Trophoblast cell (in vitro differentiated cells and primary cell): ENCODE measurements around the gene TNFAIP1.
A peak's percentile ranks its signal among the peaks of the same experiment; 100 is the strongest.

Experiments
- DNase-seq, 2 donors: peaks; one replicate each; pipeline ENCODE4 v3.0.0-alpha.2; 2016
- H2AFZ ChIP-seq: 2 replicates; pipeline ENCODE4 v1.6.1; 2013; ENCODE audit warnings: low read length, moderate library complexity, mild to moderate bottlenecking; ENCODE audit not compliant: insufficient read depth, poor library complexity
- H2AK5ac ChIP-seq: 2 replicates; pipeline ENCODE4 v1.6.1; 2013; ENCODE audit warnings: mild to moderate bottlenecking, low read length
- H2BK120ac ChIP-seq: 2 replicates; pipeline ENCODE4 v1.6.1; 2013; ENCODE audit warnings: low read length, mild to moderate bottlenecking, moderate library complexity; ENCODE audit not compliant: insufficient read depth, poor library complexity
- H2BK12ac ChIP-seq: 2 replicates; pipeline ENCODE4 v1.6.1; 2013; ENCODE audit warnings: mild to moderate bottlenecking, low read length, moderate library complexity
- H2BK5ac ChIP-seq: 2 replicates; pipeline ENCODE4 v1.6.1; 2013; ENCODE audit warnings: low read length, low read depth, moderate library complexity, mild to moderate bottlenecking; ENCODE audit not compliant: poor library complexity
- H3K14ac ChIP-seq: 2 replicates; pipeline ENCODE4 v1.6.1; 2013; ENCODE audit warnings: mild to moderate bottlenecking, low read length
- H3K18ac ChIP-seq: 2 replicates; pipeline ENCODE4 v1.6.1; 2013; ENCODE audit warnings: mild to moderate bottlenecking, low read length
- H3K23ac ChIP-seq: 2 replicates; pipeline ENCODE4 v1.6.1; 2013; ENCODE audit warnings: low read length
- H3K27ac ChIP-seq: 2 replicates; pipeline ENCODE4 v1.5.1; 2013; ENCODE audit warnings: low read depth, mild to moderate bottlenecking, inconsistent platforms, low read length, moderate library complexity
- H3K27me3 ChIP-seq: 2 replicates; pipeline ENCODE4 v1.6.1; 2013; ENCODE audit warnings: inconsistent platforms, mild to moderate bottlenecking, low read length, moderate library complexity; ENCODE audit not compliant: insufficient read depth
- H3K36me3 ChIP-seq, 2 experiments: 1 replicate in 1 of 2; 2 replicates in 1 of 2; pipeline ENCODE4 v1.6.1; 2013; ENCODE audit warnings: low read length in 2 of 2, mild to moderate bottlenecking in 2 of 2, moderate library complexity in 1 of 2; ENCODE audit not compliant: insufficient read depth in 2 of 2, control insufficient read depth in 1 of 2
- H3K4ac ChIP-seq: 2 replicates; pipeline ENCODE4 v1.6.1; 2013; ENCODE audit warnings: low read depth, mild to moderate bottlenecking, low read length, moderate library complexity
- H3K4me1 ChIP-seq, 2 experiments: 1 replicate in 1 of 2; 2 replicates in 1 of 2; pipeline ENCODE4 v1.6.1; 2013; ENCODE audit warnings: low read length in 2 of 2, mild to moderate bottlenecking in 2 of 2, moderate library complexity in 1 of 2; ENCODE audit not compliant: insufficient read depth in 2 of 2, control insufficient read depth in 1 of 2
- H3K4me2 ChIP-seq: 2 replicates; pipeline ENCODE4 v1.6.1; 2013; ENCODE audit warnings: inconsistent platforms, mild to moderate bottlenecking, low read length, moderate library complexity
- H3K4me3 ChIP-seq: 2 replicates; pipeline ENCODE4 v1.5.1; 2013; ENCODE audit warnings: mild to moderate bottlenecking, low read depth, low read length, inconsistent platforms
- H3K79me1 ChIP-seq: one replicate; pipeline ENCODE4 v1.6.1; 2013; ENCODE audit warnings: low read length
- H3K79me2 ChIP-seq: 2 replicates; pipeline ENCODE4 v1.6.1; 2013; ENCODE audit warnings: low read length, mild to moderate bottlenecking; ENCODE audit not compliant: control insufficient read depth, insufficient read depth, poor library complexity
- H3K9ac ChIP-seq: 2 replicates; pipeline ENCODE4 v1.6.1; 2013; ENCODE audit warnings: mild to moderate bottlenecking, low read length
- H3K9me3 ChIP-seq: 2 replicates; pipeline ENCODE4 v1.6.1; 2013; ENCODE audit warnings: low read depth, mild to moderate bottlenecking, control low read depth, inconsistent platforms, low read length; ENCODE audit not compliant: insufficient read depth
- H4K12ac ChIP-seq: 2 replicates; pipeline ENCODE4 v1.6.1; 2013; ENCODE audit warnings: low read depth, mild to moderate bottlenecking, low read length, moderate library complexity
- H4K8ac ChIP-seq: 2 replicates; pipeline ENCODE4 v1.6.1; 2013; ENCODE audit warnings: low read depth, mild to moderate bottlenecking, low read length, moderate library complexity
- H4K91ac ChIP-seq: one replicate; pipeline ENCODE4 v1.6.1; 2013; ENCODE audit warnings: low read depth, mild to moderate bottlenecking, low read length, moderate library complexity
- WGBS: extraction: QIAGEN DNeasy Blood & Tissue Kit; methylation state at CpG from one replicate; pipeline ENCODE4 v1.1.7; 2013; ENCODE audit warnings: missing lambda C conversion rate; ENCODE audit not compliant: insufficient read length, insufficient coverage; ENCODE audit errors: extremely low coverage; 5-methylcytosine and 5-hydroxymethylcytosine counted together

The TNFAIP1 gene

GRCh38 chr17:28343491-28343932, 8.0 kb downstream of the TNFAIP1 start:
- no CpG with 5 or more reads among the region's 10 CpGs for whole genome bisulfite sequencing
- H3K18ac ChIP-seq, result no peak overlapping the region
- no peak overlapping the region for H4K12ac ChIP-seq
- no peak overlapping the region for H3K14ac ChIP-seq
- H2BK5ac ChIP-seq, result no peak overlapping the region
- H3K4me1 ChIP-seq, result peaks cover 2 to 10% of the 10 kb centered on the region in 2 experiments
- DNase-seq, result peak; percentile 54 to 57
- H3K36me3 ChIP-seq, result peaks cover 73 to 89% of the 10 kb centered on the region in 2 experiments
- no peak overlapping the region for H4K91ac ChIP-seq
- H2AFZ ChIP-seq, result no peak overlapping the region
- H4K8ac ChIP-seq, result no peak overlapping the region
- peaks cover 2% of the 10 kb centered on the region for H3K9me3 ChIP-seq
- no peaks in the 10 kb centered on the region for H3K79me2 ChIP-seq
- no peak overlapping the region for H2AK5ac ChIP-seq
- H3K4ac ChIP-seq, result no peak overlapping the region
- H3K27ac ChIP-seq, result no peak overlapping the region
- peak overlapping the region; percentile 21 for H3K9ac ChIP-seq
- H3K23ac ChIP-seq, result no peak overlapping the region
- no peak overlapping the region for H3K4me2 ChIP-seq
- H3K4me3 ChIP-seq, result no peak overlapping the region
- H2BK12ac ChIP-seq, result no peak overlapping the region
- no peak overlapping the region for H2BK120ac ChIP-seq
- H3K27me3 ChIP-seq, result no peaks in the 10 kb centered on the region
- no peaks in the 10 kb centered on the region for H3K79me1 ChIP-seq

GRCh38 chr17:28344011-28344410, 8.4 kb downstream of the TNFAIP1 start:
- H3K14ac ChIP-seq, result no peak overlapping the region

DNA sequence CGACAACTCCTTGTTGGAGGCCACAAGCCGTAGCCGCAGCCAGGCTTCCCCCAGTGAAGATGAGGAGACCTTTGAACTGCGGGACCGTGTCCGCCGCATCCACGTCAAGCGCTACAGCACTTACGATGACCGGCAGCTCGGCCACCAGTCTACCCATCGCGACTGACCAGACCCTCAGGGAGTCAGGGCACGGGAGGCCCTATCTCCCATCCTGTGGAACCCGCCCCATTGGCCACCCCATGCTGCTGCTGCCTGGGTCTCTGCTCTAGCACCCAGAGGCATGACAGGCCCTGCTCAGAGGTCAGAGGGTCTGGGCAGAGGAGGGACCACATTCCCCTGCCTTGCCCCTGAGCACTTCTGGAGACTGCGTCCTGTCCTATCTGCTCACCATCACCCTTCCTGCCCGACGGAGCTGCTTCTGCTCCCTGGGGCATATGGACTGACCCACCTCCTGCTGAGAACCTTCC, 8.9 kb downstream of the TNFAIP1 start:
- DNase-seq, result no peak
- Histone ChIP-seq H4K12ac (no peak overlapping the region), H3K79me1 (no peaks in the 10 kb centered on the region), H3K23ac (no peak overlapping the region), H3K79me2 (no peaks in the 10 kb centered on the region), H3K4me2 (no peak overlapping the region), H4K8ac (no peak overlapping the region), H3K4me3 (no peak overlapping the region), H4K91ac (no peak overlapping the region), H2AFZ (no peak overlapping the region), H3K9me3 (peaks cover 2% of the 10 kb centered on the region), H3K36me3 (peaks cover 74 to 90% of the 10 kb centered on the region in 2 experiments), H2AK5ac (no peak overlapping the region), H3K14ac (no peak overlapping the region), H2BK120ac (no peak overlapping the region), H3K27ac (no peak overlapping the region), H3K18ac (no peak overlapping the region), H2BK5ac (no peak overlapping the region), H3K4me1 (peaks cover 2 to 8% of the 10 kb centered on the region in 2 experiments), H3K27me3 (no peaks in the 10 kb centered on the region), H3K4ac (no peak overlapping the region), H3K9ac (no peak overlapping the region), H2BK12ac (no peak overlapping the region)
- no CpG with 5 or more reads among the region's 19 CpGs for WGBS

More at GRCh38 chr17:28344011-28344410, 8.4 kb downstream of the TNFAIP1 start:
- Histone ChIP-seq H3K79me2 (no peaks in the 10 kb centered on the region), H3K27ac (no peak overlapping the region), H2BK120ac (no peak overlapping the region), H3K18ac (no peak overlapping the region), H3K4me3 (no peak overlapping the region), H2BK12ac (no peak overlapping the region), H3K9me3 (peaks cover 2% of the 10 kb centered on the region), H3K27me3 (no peaks in the 10 kb centered on the region), H3K36me3 (peaks cover 75 to 92% of the 10 kb centered on the region in 2 experiments), H2BK5ac (no peak overlapping the region), H3K9ac (no peak overlapping the region), H3K79me1 (no peaks in the 10 kb centered on the region), H3K23ac (no peak overlapping the region), H4K91ac (no peak overlapping the region), H3K4me2 (no peak overlapping the region), H3K4me1 (peaks cover 2 to 8% of the 10 kb centered on the region in 2 experiments), H4K12ac (no peak overlapping the region), H2AFZ (no peak overlapping the region), H2AK5ac (no peak overlapping the region), H4K8ac (no peak overlapping the region), H3K4ac (no peak overlapping the region)
- DNase-seq, result peak in 1 of 2 donors; percentile 12
- WGBS, result no CpG with 5 or more reads among the region's 9 CpGs

- H3K79me1 ChIP-seq, result no peaks in the 10 kb centered on the region
- H3K36me3 ChIP-seq, result peaks cover 68 to 85% of the 10 kb centered on the region in 2 experiments
- H3K27ac ChIP-seq, result no peak overlapping the region
- no peak overlapping the region for H3K4me2 ChIP-seq
- H2BK120ac ChIP-seq, result no peak overlapping the region
- no CpG with 5 or more reads among the region's 13 CpGs for WGBS
- no peak overlapping the region for H3K4me3 ChIP-seq
- H2BK12ac ChIP-seq, result no peak overlapping the region
- no peak overlapping the region for H2AK5ac ChIP-seq
- H3K14ac ChIP-seq, result no peak overlapping the region
- H2BK5ac ChIP-seq, result no peak overlapping the region
- H3K9ac ChIP-seq, result no peak overlapping the region
- H4K91ac ChIP-seq, result no peak overlapping the region
- DNase-seq, result peak; percentile 77
- H3K79me2 ChIP-seq, result no peaks in the 10 kb centered on the region
- H4K8ac ChIP-seq, result no peak overlapping the region
- no peak overlapping the region for H3K18ac ChIP-seq
- no peaks in the 10 kb centered on the region for H3K27me3 ChIP-seq
- H3K4me1 ChIP-seq, result peaks cover 2 to 8% of the 10 kb centered on the region in 2 experiments
- H2AFZ ChIP-seq, result no peak overlapping the region
- H4K12ac ChIP-seq, result no peak overlapping the region
- no peak overlapping the region for H3K4ac ChIP-seq
- no peaks in the 10 kb centered on the region for H3K9me3 ChIP-seq
- no peak overlapping the region for H3K23ac ChIP-seq
Measured at GRCh38 chr17:28345419-28346198, 10.0 kb downstream of the TNFAIP1 start.
